Measurements from ENCODE around the gene CRTC3.

GRCh38 chr15:90580541-90580940 lies 50.8 kb downstream of the CRTC3 start:
- no peak for TF ChIP-seq CTCF (conservative IDR thresholded peaks at IDR 0.05; ENCODE audit: low read depth, low read length)
- no peak for TF ChIP-seq EZH2 (IDR thresholded peaks at IDR 0.05; ENCODE audit: borderline replicate concordance, low read depth, low read length, poor library complexity, severe bottlenecking)

Data from A673 (cell line).